Measurements from ENCODE around the gene NR2F6.

- TF ChIP-seq CTCF (IDR thresholded peaks at IDR 0.05) (no peak), POLR2A (IDR thresholded peaks at IDR 0.05) (no peak)
These were observed 51.1 kb downstream of the NR2F6 start for GRCh38 chr19:17194608-17195007.
